Activated CD4-positive, CD25-positive, alpha-beta regulatory T cell treated with anti-CD3 and anti-CD28 coated beads, Interleukin-2, amount 50 U/mL, for 72 hours (primary cell): ENCODE data around the gene ABCF3.

Experiments used
- DNase-seq: peaks from one replicate; pipeline ENCODE4 v3.0.0; 2021

ABCF3 gene

DNA sequence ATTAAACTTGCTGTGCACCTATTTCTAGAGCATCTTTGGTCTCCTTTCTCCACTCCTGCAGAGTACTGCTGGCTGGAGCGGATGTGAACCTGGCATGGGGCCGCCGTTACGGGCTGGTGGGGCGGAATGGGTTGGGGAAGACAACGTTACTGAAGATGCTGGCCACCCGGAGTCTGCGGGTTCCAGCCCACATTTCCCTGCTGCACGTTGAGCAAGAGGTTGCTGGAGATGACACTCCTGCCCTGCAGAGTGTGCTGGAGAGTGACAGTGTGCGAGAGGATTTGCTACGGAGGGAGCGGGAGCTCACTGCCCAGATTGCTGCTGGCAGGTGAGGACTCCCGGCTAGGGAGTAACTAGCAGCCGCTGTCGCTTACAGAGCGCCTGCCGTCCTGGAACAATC lies 2.1 kb downstream of the ABCF3 start:
- no peak for DNase-seq

GRCh38 chr3:184189421-184189820 lies 3.4 kb downstream of the ABCF3 start:
- DNase-seq: no peak

DNA sequence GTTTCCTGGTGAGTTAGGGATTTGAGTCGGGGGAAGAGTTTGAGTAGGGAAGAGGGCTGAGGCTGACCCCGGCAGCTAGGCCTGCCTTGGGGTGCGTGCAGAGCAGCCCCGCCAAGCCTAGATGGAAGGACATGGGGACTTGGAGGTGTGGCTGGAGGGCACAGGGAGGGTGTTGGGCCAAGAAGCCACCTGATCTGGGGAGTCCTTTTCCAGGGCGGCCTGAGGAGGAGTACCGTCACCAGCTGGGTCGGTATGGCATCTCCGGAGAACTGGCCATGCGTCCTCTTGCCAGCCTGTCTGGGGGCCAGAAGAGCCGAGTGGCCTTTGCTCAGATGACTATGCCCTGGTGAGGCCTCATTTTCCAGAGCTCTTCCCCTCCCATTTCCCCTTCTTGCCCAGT lies 6.9 kb downstream of the ABCF3 start:
- DNase-seq: no peak

- DNase-seq: no peak
Observed at GRCh38 chr3:184193991-184194539, 8.1 kb downstream of the ABCF3 start.

- no peak for DNase-seq
Observed at GRCh38 chr3:184196536-184196935, 10.5 kb downstream of the ABCF3 start.

DNA sequence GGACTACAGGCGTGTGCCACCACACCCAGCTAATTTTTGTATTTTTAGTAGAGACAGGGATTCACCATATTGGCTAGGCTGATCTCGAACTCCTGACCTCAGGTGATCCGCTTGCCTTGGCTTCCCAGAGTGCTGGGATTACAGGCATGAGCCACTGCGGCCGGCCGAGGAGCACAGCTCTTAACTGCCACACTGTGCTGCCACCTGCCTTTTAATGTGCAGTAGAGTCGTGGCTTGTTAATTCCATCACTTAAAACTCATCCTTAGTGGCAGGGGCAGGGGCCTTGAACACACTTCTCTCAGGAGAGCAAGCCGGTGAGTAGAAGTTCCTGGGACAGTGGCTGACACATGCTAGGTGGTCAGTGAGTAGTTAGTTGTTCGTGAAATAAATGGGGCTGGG lies 12.5 kb downstream of the ABCF3 start:
- DNase-seq: no peak

DNA sequence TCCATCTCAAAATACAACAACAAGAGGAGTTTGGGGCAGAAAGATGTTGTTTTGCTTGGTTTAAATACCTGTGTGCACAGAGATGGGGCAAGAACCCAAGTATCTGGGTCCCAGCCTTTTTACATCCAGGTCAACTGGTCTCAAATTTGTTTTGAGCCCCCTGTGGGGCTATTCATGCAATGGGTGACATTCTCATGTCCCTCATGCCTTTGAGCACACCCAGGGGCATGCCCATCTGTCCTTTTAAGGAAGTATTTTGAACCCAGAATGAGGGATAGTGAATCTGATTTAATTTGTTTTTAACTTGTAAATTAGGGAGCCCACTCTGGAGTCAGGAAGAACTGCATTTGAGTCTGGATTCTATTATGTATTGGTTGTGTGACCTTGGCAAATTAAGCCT lies 14.8 kb downstream of the ABCF3 start:
- no peak for DNase-seq

- DNase-seq: no peak
Observed at GRCh38 chr3:184203526-184203925, 17.5 kb downstream of the ABCF3 start.

DNA sequence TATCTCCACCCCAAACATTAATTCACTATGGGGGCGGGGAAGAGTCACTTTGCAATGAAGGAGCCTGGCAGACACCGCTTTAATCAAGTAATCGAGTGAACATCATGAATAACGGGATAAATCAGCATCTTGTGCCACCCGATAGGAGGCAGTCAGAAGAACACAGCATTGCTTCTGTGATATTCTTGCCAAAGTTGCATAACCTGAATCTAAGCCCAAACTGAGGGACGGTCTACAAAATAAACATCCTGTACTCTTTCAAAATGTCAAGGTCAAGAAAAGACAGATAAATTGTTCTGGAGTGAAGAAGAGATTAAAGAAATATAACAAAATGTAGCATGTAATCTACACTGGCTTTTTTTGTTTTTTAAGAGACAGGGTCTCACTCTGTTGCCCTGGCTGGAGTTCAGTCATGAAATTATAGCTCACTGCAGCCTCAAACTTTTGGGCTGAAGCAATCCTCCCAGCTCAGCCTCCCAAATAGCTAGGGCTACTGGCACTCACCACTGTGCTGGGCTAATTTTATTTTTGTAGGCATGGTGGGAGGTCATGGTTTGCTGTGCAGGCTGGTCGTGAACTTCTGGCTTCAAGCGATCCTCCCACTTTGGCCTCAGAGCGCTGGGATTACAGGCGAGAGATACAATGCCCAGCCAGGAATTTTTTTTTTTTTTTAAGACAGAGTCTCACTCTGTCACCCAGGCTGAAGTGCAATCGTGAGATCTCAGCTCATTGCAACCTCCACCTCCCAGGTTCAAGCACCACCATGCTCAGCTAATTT lies 23.3 kb downstream of the ABCF3 start:
- no peak for DNase-seq

DNA sequence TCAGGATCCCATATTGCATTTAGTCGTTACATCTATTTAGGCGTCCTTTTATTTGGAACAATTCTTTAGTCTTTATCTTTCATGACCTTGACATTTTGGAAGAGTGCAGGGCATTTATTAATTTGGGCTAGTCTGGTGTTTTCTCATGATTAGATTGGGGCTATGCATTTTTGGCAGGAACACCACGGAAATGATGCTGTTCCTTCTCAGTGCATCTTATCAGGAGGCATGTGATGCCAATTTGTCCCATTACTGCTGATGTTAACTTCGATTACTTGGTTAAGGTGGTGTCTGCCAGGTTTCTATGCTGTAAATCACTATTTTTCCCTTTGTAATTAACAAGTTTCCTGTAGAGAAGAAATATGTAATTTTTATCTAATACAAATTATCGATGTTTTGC lies 25.3 kb downstream of the ABCF3 start:
- no peak for DNase-seq

DNA sequence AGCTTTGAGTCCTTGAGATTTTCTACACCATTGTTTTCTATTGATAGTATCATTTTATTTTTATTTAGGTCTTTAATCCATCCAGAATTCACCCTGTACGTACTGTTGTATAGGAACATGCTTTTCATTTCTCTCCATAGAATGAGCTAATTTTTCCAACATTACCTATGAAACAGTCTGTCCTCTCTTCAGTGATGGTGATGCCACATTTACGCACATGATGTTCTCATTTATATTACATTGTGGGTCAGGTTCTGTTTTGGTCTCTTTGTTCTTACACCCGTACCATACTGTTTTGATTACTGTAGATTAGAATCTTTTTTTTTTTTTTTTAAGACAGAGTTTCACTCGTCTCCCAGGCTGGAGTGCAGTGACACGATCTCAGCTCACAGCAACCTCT lies 25.7 kb downstream of the ABCF3 start:
- DNase-seq: no peak

- no peak for DNase-seq
Observed at GRCh38 chr3:184218814-184219213, 32.8 kb downstream of the ABCF3 start.

GRCh38 chr3:184222521-184222920 lies 36.5 kb downstream of the ABCF3 start:
- DNase-seq: no peak

- no peak for DNase-seq
Observed at GRCh38 chr3:184223946-184224345, 37.9 kb downstream of the ABCF3 start.

GRCh38 chr3:184227481-184227935 lies 41.5 kb downstream of the ABCF3 start:
- peak; percentile 47 for DNase-seq

GRCh38 chr3:184228376-184229137 lies 42.6 kb downstream of the ABCF3 start:
- DNase-seq: no peak

DNA sequence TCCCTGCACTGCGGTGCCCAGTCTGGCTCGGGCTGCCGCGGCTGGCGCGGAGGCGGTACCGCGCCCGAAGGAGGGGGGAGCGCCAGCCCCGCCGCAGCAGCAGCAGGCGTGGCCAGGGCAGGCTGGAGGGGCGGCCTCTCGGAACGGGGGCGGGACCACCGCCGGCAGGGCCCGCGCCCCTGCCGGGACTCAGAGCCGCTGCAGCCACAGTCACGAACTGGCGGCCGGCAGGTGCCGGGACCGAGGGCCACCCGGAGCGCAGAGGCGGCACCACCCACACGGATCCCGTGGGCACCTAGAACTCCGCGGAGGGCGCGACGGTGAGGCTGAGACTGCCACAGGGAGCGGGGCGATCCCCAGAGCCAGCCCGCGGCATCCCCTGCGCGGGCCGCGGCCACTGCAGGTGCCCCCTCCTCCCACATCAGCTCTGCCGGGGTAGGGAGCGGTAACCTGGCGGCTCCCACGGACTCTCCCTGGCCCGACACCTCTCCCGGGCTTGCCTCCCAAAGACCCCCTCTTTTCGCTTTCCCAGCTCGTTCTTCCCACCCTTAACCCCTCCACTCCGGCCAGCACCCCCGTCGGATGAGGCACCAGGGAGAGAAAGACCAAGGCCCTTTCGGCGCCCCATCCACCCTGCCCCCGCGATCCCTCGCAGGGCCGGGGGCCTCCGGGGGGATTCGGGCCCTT lies 43.5 kb downstream of the ABCF3 start, which contains the start of gene VWA5B2:
TSS of gene VWA5B2 (plus strand) at position 192 of the 687 bp plus-strand sequence. CDS start 944 bp downstream, outside the sequence.
- DNase-seq: peak; percentile 56

- no peak for DNase-seq
Observed at GRCh38 chr3:184230081-184230602, 44.1 kb downstream of the ABCF3 start.

GRCh38 chr3:184230603-184231528 lies 44.9 kb downstream of the ABCF3 start:
- DNase-seq: no peak

- no peak for DNase-seq
Observed at GRCh38 chr3:184231671-184232070, 45.7 kb downstream of the ABCF3 start.

DNA sequence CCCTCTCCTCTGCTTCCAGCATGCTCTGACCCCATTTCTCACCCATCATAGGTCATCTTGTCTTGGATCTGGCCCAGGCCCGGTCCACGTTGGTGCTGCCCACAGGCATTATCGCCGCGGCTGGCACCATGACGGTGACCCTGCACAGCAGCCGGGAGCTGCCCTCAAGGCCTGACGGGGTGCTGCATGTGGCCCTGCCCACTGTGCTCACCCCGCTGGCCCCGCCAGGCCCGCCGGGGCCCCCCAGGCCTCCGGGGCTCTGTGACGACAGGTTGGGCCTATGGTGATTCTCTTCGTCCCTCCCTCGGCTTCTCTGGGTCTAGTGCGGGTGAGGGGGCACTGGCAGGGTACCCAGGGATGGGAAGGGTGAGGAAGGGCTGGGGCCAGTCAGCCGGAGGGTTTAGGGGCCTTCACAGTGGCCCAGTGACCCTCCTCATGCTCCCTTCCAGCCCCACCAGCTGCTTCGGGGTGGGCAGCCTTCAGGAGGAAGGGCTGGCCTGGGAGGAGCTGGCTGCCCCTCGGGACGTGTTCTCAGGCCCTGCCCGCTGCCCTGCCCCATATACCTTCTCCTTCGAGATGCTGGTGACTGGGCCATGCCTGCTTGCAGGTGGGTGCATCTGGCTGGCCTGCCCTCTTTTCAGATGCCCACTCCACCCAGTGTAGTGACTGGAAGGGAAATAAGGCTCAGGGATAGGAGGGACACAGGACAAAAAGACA lies 47.3 kb downstream of the ABCF3 start:
- DNase-seq: no peak
